Activated naive CD4-positive, alpha-beta T cell treated with anti-CD3 and anti-CD28 coated beads for 36 hours (primary cell): ENCODE results near the gene ATP9B. TPM values are rescaled to one million over a fixed set of nuclear protein-coding genes. Genes with fewer than 3 reads are reported as not detected.
"Not testable (repeated sequence)": the region's sequence is repeated elsewhere in the genome, so short reads cannot be mapped to it uniquely, and the experiment has no call there.

Source experiments
- CTCF ChIA-PET: fragments of 350-600 bp; sonication (Branson Sonifier 250); formaldehyde crosslinking; loops from one replicate; lab custom pipeline; 2021; ENCODE audit warnings: antibody characterized with exemption; lab: Charles Lee
- DNase-seq: peaks from one replicate; pipeline ENCODE4 v3.0.0-alpha.2; 2020
- H3K27ac Mint-ChIP-seq: one replicate; pipeline ENCODE4 v1.8.0; 2021; ENCODE audit warnings: mild to moderate bottlenecking, mixed read lengths
- H3K27me3 Mint-ChIP-seq: one replicate; pipeline ENCODE4 v1.8.0; 2021; ENCODE audit warnings: low read depth, mixed read lengths
- H3K36me3 Mint-ChIP-seq: one replicate; pipeline ENCODE4 v1.8.0; 2021; ENCODE audit warnings: low read depth, mixed read lengths
- H3K4me1 Mint-ChIP-seq: one replicate; pipeline ENCODE4 v1.8.0; 2021; ENCODE audit warnings: low read depth, mixed read lengths
- H3K4me3 Mint-ChIP-seq: one replicate; pipeline ENCODE4 v1.8.0; 2021; ENCODE audit warnings: mild to moderate bottlenecking, moderate library complexity, mixed read lengths
- H3K9me3 Mint-ChIP-seq: one replicate; pipeline ENCODE4 v1.8.0; 2021; ENCODE audit warnings: mixed read lengths
- intact Hi-C: fragments of 100-400 bp; cut with micrococcal nuclease; formaldehyde crosslinking; loops from one replicate; pipeline ENCODE4 v1.15.1; 2023
- total RNA-seq, 2 experiments: library from RNA; stranded (reverse); gene quantifications; one replicate each; pipeline ENCODE4 v1.2.3, GENCODE V29; 2021

The ATP9B gene
- total RNA-seq, 2 experiments from 2014 or later, result 18.6 to 19.1 TPM

DNA sequence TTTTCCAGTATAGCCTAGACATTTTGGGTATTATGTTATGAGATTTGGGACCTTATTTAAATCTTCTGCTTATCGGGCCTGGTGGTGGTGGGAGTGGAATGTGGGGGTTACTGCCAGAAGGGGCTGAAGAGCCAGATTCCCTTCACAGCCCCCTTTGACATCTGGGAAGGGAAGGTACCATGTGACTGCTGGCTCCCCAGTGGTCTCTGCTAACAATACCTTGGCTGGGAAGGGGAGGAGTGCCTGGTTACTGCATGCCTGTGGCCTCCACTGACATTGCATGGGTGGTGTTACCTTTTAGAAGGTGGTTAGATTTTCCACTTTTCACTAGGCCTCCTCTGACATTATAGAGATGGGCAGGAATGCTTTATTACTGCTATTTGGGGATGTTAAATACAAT lies 8.0 kb downstream of the ATP9B start:
- H3K4me3 Mint-ChIP-seq, result no peak overlapping the region
- peaks cover 58% of the 10 kb centered on the region for H3K36me3 Mint-ChIP-seq
- no peak overlapping the region for H3K27ac Mint-ChIP-seq
- H3K9me3 Mint-ChIP-seq, result peaks cover 18% of the 10 kb centered on the region
- CTCF ChIA-PET, result no interaction called here
- peaks cover 65% of the 10 kb centered on the region for H3K4me1 Mint-ChIP-seq
- H3K27me3 Mint-ChIP-seq, result no peaks in the 10 kb centered on the region
- no peak for DNase-seq
- intact Hi-C loops, result no loop called here

DNA sequence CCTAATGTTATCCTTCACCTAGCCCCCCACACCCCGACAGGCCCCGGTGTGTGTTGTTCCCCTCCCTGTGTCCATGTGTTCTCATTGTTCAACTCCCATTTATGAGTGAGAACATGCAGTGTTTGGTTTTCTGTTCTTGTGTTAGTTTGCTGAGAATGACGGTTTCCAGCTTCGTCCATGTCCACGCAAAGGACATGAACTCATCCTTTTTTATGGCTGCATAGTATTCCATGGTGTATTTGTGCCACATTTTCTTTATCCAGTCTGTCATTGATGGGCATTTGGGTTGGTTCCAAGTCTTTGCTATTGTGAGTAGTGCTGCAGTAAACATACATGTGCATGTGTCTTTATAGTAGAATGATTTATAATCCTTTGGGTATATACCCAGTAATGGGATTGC lies 9.6 kb downstream of the ATP9B start:
- Mint-ChIP-seq H3K9me3 (peaks cover 14% of the 10 kb centered on the region), H3K36me3 (peaks cover 59% of the 10 kb centered on the region), H3K4me1 (peaks cover 64% of the 10 kb centered on the region)
- H3K27me3 Mint-ChIP-seq, H3K27ac Mint-ChIP-seq, DNase-seq, CTCF ChIA-PET, intact Hi-C loops, H3K4me3 Mint-ChIP-seq: not testable (repeated sequence)

DNA sequence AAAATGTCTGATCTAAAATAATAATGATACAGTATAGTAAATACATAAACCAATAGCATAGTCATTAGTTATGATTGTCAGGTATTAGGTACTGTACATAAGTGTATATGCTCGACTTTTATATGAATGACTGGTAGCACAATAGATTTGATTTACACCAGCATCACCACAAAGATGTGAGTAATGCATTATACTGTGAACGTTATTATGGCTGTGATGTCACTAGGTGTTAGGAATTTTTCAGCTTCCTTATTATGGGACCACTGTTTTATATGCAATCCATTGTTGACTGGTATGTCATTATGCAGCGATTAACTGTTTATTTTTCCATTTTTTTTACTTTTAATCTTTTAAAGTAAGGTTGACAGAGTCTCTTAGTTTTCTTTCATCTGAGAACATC lies 23.7 kb downstream of the ATP9B start:
- CTCF ChIA-PET, result no interaction called here

DNA sequence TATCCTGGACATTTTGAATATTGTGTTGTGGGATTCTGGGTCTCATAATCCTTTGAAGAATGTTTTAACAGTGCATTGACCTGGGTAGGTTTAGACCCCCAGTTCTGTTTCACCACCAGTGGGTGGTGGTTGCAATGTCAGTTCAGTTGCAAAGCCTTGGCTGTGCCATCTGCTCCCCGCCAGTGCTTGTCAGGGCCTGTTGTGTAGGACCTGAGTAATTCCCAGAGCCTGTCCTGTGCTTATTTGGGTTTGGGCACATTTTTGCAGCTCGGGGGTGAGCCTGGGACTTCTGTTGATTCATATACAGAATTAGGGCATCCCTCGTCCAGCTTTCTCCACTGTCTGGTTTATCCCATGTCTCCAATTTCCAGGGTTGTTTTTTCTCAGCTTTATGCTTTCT lies 24.8 kb downstream of the ATP9B start:
- Mint-ChIP-seq H3K4me1 (peaks cover 39% of the 10 kb centered on the region), H3K9me3 (peaks cover 12% of the 10 kb centered on the region), H3K4me3 (no peak overlapping the region), H3K36me3 (peaks cover 29% of the 10 kb centered on the region), H3K27ac (no peak overlapping the region), H3K27me3 (no peaks in the 10 kb centered on the region)
- no peak for DNase-seq
- CTCF ChIA-PET, result no interaction called here
- intact Hi-C loops, result no loop called here

More for the DNA sequence above, 23.7 kb downstream of the ATP9B start:
- no peak overlapping the region for H3K4me3 Mint-ChIP-seq
- H3K27me3 Mint-ChIP-seq, result no peaks in the 10 kb centered on the region
- no peak overlapping the region for H3K27ac Mint-ChIP-seq
- intact Hi-C loops, result no loop called here
- H3K4me1 Mint-ChIP-seq, result peaks cover 42% of the 10 kb centered on the region
- DNase-seq, result no peak
- H3K9me3 Mint-ChIP-seq, result peaks cover 12% of the 10 kb centered on the region
- peaks cover 27% of the 10 kb centered on the region for H3K36me3 Mint-ChIP-seq

DNA sequence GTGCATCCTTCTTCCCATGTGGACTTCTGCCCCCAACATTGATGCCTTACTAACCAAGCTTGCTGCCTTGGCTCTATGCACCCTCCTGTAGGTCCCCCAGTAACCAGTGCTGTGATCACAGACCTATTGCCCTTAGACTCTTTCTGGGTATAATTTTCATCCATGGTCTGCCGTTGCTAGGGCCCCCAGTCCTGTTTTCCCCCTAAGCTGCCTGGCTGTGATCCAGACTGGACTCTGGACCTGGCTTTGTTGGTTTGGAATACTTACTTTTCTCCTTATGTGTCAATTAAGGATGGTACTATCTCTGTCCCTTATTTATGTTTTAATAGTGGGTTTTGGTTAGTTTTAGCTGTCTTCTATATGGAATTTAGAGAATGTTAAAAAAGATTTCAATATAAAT lies 26.0 kb downstream of the ATP9B start:
- peaks cover 27% of the 10 kb centered on the region for H3K36me3 Mint-ChIP-seq
- intact Hi-C loops, result no loop called here
- H3K4me1 Mint-ChIP-seq, result peaks cover 37% of the 10 kb centered on the region
- H3K27me3 Mint-ChIP-seq, result no peaks in the 10 kb centered on the region
- H3K27ac Mint-ChIP-seq, result no peak overlapping the region
- DNase-seq, result no peak
- no peak overlapping the region for H3K4me3 Mint-ChIP-seq
- H3K9me3 Mint-ChIP-seq, result peaks cover 8% of the 10 kb centered on the region
- CTCF ChIA-PET, result no interaction called here

DNA sequence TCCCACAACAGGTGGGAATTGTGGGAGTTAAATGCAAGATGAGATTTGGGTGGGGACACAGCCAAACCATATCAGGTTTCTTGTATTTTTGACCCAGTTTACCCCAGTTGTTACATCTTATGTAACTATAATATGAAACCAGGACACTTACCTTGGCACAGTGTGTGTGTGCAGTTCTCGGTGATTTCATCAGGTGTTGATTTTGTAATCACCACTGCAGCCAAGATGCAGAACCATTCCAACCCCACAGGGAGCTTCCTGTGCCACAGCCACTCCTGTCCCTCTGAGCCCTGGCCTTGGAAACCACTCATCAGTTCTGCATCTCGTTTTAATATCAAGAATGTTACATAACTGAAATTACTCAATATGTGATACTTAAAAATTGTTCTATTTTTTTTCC lies 31.8 kb downstream of the ATP9B start:
- Mint-ChIP-seq H3K9me3 (peaks cover 3% of the 10 kb centered on the region), H3K36me3 (peaks cover 38% of the 10 kb centered on the region), H3K27ac (no peak overlapping the region), H3K4me3 (no peak overlapping the region), H3K27me3 (no peaks in the 10 kb centered on the region), H3K4me1 (peaks cover 32% of the 10 kb centered on the region)
- intact Hi-C loops, result no loop called here
- DNase-seq, result no peak
- CTCF ChIA-PET, result no interaction called here

DNA sequence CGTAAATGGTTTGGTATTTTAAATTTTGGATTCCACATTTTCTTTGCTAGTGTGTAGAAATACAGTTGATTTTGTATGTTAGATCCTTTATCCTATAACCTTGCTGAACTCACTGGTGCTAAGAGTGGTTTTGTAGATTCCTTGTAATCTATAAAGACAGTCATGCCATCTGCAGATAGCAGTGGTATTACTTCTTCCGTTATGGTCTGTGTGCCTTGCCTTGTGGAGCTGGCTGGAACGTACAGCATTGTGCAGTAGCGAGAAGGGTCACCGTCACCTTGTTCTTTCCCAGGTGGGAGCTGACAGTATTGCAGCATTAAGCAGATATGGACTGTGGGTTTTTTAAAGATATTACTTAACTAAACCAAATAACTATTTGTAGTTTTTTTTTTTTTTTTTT lies 33.7 kb downstream of the ATP9B start:
- no peak overlapping the region for H3K4me3 Mint-ChIP-seq
- H3K9me3 Mint-ChIP-seq, result no peaks in the 10 kb centered on the region
- no peak overlapping the region for H3K27ac Mint-ChIP-seq
- no peak for DNase-seq
- H3K36me3 Mint-ChIP-seq, result peaks cover 30% of the 10 kb centered on the region
- CTCF ChIA-PET, result no interaction called here
- intact Hi-C loops, result no loop called here
- peaks cover 43% of the 10 kb centered on the region for H3K4me1 Mint-ChIP-seq
- H3K27me3 Mint-ChIP-seq, result no peaks in the 10 kb centered on the region

DNA sequence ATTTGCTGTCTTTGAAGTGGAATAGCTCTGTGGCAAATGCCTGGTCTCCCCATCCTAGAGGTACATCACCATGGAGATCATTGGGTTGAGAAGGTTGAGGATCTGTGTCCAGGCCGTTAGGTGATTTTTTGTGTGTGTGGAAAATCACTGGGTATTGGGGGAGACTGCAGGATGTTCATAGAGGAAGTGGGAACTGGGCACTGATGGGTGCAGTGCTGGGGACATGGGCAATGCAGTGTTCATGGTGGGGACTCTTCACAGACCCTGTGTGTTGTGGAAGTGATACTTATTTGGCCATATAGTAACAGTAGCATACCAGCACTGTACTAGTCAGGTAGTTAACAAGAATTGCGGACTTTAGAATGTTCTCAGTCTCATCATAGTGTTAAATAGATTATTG lies 34.9 kb downstream of the ATP9B start:
- H3K36me3 Mint-ChIP-seq, result peaks cover 25% of the 10 kb centered on the region
- intact Hi-C loops, result no loop called here
- H3K4me1 Mint-ChIP-seq, result peaks cover 50% of the 10 kb centered on the region
- no peak overlapping the region for H3K27ac Mint-ChIP-seq
- no peaks in the 10 kb centered on the region for H3K9me3 Mint-ChIP-seq
- CTCF ChIA-PET, result no interaction called here
- DNase-seq, result no peak
- H3K27me3 Mint-ChIP-seq, result no peaks in the 10 kb centered on the region
- no peak overlapping the region for H3K4me3 Mint-ChIP-seq

DNA sequence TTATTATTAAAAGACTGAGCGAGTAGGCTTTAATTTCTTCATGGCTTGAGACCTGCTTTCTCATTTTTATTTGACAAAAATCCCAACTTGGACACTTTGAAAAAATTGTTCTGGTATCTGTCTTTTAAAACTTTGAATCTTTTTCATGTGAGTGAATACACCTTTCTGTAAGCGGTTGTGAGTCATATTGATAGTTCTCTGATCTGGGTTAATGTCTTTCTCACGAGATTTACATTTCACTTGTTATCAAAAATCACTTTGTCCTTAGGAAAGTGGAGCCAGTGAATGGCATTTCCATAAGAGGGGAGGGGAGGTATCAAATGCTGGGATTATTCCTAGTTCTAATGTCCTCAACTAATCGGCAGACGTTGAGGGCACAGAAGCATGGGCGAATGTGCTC lies 36.3 kb downstream of the ATP9B start:
- no peaks in the 10 kb centered on the region for H3K9me3 Mint-ChIP-seq
- intact Hi-C loops, result no loop called here
- no peak overlapping the region for H3K27ac Mint-ChIP-seq
- H3K27me3 Mint-ChIP-seq, result no peaks in the 10 kb centered on the region
- H3K4me1 Mint-ChIP-seq, result peaks cover 50% of the 10 kb centered on the region
- no peak for DNase-seq
- H3K4me3 Mint-ChIP-seq, result no peak overlapping the region
- CTCF ChIA-PET, result no interaction called here
- H3K36me3 Mint-ChIP-seq, result peaks cover 23% of the 10 kb centered on the region

DNA sequence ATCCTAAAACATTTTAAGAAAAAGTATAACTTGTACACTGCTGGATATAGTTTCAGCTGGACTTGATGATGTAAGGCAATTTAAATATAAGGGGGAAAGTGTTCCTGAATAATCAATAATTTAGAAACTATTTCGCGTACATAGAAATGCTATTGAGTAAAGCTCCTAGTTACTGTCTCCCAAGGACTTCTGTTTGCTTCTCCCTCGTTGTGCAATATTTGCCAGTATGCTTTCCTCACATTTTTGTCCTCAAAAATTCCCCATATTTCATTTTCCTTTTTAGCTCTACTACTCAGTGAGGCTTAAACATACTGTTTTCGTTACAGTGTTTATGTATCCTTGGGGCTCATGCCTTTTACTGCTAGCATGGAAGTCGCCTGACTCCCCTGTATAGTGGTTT lies 36.9 kb downstream of the ATP9B start:
- Mint-ChIP-seq H3K4me1 (peaks cover 46% of the 10 kb centered on the region), H3K36me3 (peaks cover 17% of the 10 kb centered on the region), H3K9me3 (no peaks in the 10 kb centered on the region), H3K27ac (no peak overlapping the region), H3K27me3 (no peaks in the 10 kb centered on the region), H3K4me3 (no peak overlapping the region)
- no peak for DNase-seq
- CTCF ChIA-PET, result no interaction called here
- intact Hi-C loops, result no loop called here

DNA sequence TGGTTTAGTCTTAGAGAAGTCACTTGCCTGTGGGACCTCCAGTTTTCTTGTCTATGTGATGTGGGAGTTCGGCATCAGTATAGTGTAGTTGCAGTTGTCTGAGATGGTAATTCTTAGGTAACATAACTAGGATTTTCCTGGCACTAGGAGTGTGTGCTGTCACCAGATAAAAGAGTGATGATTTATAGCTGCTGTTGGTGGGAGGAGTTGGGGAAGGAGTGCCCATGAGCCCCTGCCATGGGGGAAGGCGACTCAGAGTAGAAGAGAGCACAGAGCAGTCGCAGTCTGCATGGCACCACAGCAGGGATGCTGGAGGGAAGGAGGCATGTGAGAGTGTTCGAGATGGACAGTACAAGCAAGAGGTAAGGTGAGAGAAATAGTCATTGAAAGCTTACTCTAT lies 38.7 kb downstream of the ATP9B start:
- Mint-ChIP-seq H3K4me3 (no peak overlapping the region), H3K9me3 (no peaks in the 10 kb centered on the region), H3K27ac (no peak overlapping the region), H3K4me1 (peaks cover 35% of the 10 kb centered on the region), H3K27me3 (no peaks in the 10 kb centered on the region), H3K36me3 (peaks cover 10% of the 10 kb centered on the region)
- intact Hi-C loops, result no loop called here
- CTCF ChIA-PET, result no interaction called here
- DNase-seq, result no peak

DNA sequence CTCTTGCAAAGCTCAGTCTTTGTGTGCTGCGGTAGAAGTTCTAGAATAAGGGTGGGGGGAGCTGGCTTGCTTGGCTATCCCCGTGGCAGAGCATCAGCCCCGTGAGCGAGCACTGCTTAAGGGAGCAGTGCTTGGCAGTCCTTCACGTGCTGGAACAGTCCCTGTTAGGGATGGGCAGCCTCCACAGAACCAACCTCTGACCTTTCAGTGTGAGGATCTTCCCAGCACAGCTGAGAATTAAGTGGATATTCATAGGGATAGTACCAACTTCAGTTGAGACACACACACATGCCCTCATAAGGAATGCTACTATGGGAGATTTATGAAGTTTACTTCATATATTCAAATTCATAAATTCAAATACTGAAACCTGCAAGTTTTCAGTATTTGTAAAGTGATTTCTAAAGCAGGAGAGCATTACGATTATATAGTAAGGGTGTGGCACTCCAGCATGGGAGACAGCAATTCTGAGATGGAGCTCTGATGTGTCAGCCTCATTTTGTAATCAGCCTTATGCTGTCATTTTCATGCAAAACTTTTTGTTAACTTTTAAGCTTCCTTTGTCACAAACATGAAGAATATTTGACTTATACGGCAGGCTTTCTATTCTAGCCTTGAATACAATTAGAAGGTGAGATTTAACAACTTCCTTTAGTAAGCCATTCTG lies 39.5 kb downstream of the ATP9B start:
- Mint-ChIP-seq H3K27me3 (no peaks in the 10 kb centered on the region), H3K4me3 (no peak overlapping the region), H3K27ac (no peak overlapping the region), H3K9me3 (no peaks in the 10 kb centered on the region), H3K36me3 (peaks cover 12% of the 10 kb centered on the region), H3K4me1 (peaks cover 32% of the 10 kb centered on the region)
- DNase-seq, result no peak
- CTCF ChIA-PET, result no interaction called here
- intact Hi-C loops, result no loop called here

DNA sequence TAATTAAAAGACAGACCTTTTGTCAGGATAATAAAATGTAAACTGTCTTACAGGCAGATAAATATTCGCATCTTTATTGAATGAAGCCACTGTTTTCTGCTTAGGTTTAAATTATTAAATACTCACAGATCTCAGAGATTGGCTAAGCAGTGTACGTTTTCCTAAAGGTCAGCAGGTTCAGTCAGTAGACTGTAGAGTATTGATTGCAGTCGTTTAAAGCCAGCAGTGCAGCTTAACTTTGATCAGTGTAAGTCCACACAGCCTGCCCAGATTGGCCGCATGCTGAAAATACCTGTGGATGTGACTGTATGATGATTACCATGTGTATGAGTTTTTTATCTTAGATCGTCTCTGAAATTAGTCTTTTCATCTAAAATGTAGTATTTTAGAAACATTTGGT lies 42.3 kb downstream of the ATP9B start:
- CTCF ChIA-PET, result no interaction called here

More for the DNA sequence above, 42.3 kb downstream of the ATP9B start:
- peaks cover 14% of the 10 kb centered on the region for H3K4me1 Mint-ChIP-seq
- no peaks in the 10 kb centered on the region for H3K27me3 Mint-ChIP-seq
- intact Hi-C loops, result no loop called here
- DNase-seq, result no peak
- H3K9me3 Mint-ChIP-seq, result no peaks in the 10 kb centered on the region
- H3K27ac Mint-ChIP-seq, result no peak overlapping the region
- H3K4me3 Mint-ChIP-seq, result no peak overlapping the region
- peaks cover 20% of the 10 kb centered on the region for H3K36me3 Mint-ChIP-seq
